CD14-positive monocyte (primary cell): ENCODE measurements around the gene APOL5. TPM values are rescaled to one million over a fixed set of nuclear protein-coding genes. Genes with fewer than 3 reads are reported as not detected.

ENCODE experiments used
- DNase-seq, 3 donors: peaks; one replicate each; pipeline ENCODE4 v3.0.0-alpha.2; 2011 to 2022
- H2AFZ ChIP-seq: 2 replicates; pipeline ENCODE4 v1.6.0; 2012; ENCODE audit warnings: mild to moderate bottlenecking, low read depth, low read length, inconsistent platforms; ENCODE audit not compliant: insufficient read depth, poor library complexity, severe bottlenecking
- H3K27ac ChIP-seq, 2 donors: 1 replicate in 1 of 2; 2 replicates in 1 of 2; pipeline ENCODE4 v1.5.1; 2012 to 2013; ENCODE audit warnings: low read length in 2 of 2, control low read depth in 1 of 2, inconsistent platforms in 1 of 2, low read depth in 1 of 2, mild to moderate bottlenecking in 1 of 2
- H3K27me3 ChIP-seq, 2 donors: one replicate each; pipeline versions ENCODE4 v1.6.0 to v1.6.1; 2011 to 2013; ENCODE audit warnings: low read length in 2 of 2; ENCODE audit not compliant: control insufficient read depth in 2 of 2, insufficient read depth in 2 of 2
- H3K36me3 ChIP-seq, 2 donors: replicated peaks in 1 of 2; 1 replicate in 1 of 2; 2 replicates in 1 of 2; pipeline versions ENCODE4 v1.5.1 to v1.6.1; 2012 to 2013; ENCODE audit warnings: low read length in 2 of 2, control low read depth in 1 of 2, inconsistent platforms in 1 of 2, mild to moderate bottlenecking in 1 of 2; ENCODE audit not compliant: insufficient read depth in 2 of 2, control insufficient read depth in 1 of 2
- H3K4me1 ChIP-seq, 2 donors: 1 replicate in 1 of 2; 2 replicates in 1 of 2; pipeline versions ENCODE4 v1.5.1 to v1.6.1; 2012 to 2013; ENCODE audit warnings: low read length in 2 of 2, control low read depth in 1 of 2, inconsistent platforms in 1 of 2, mild to moderate bottlenecking in 1 of 2, moderate library complexity in 1 of 2; ENCODE audit not compliant: insufficient read depth in 2 of 2, control insufficient read depth in 1 of 2
- H3K4me2 ChIP-seq: replicated peaks from 2 replicates; pipeline ENCODE3; 2012; ENCODE audit warnings: low read length, moderate library complexity, mild to moderate bottlenecking; ENCODE audit not compliant: poor library complexity, severe bottlenecking; ENCODE audit errors: extremely low read depth
- H3K4me3 ChIP-seq, 3 experiments: fragments of 200-600 bp in 1 of 3; sonication (generic) in 1 of 3; replicated peaks in 1 of 3; 1 replicate in 2 of 3; 2 replicates in 1 of 3; pipeline ENCODE4 v1.5.1; 2011 to 2013; ENCODE audit warnings: low read length in 3 of 3, mild to moderate bottlenecking in 3 of 3, control low read depth in 2 of 3, low read depth in 2 of 3, inconsistent platforms in 1 of 3, moderate library complexity in 1 of 3
- H3K79me2 ChIP-seq: 2 replicates; pipeline ENCODE4 v1.6.0; 2012; ENCODE audit warnings: mild to moderate bottlenecking, control low read depth, inconsistent platforms, low read length, moderate library complexity; ENCODE audit not compliant: insufficient read depth
- H3K9ac ChIP-seq: 2 replicates; pipeline ENCODE4 v1.6.0; 2017; ENCODE audit warnings: low read length, mild to moderate bottlenecking; ENCODE audit not compliant: insufficient read depth, poor library complexity, severe bottlenecking
- H3K9me3 ChIP-seq, 2 donors: replicated peaks in 1 of 2; 1 replicate in 1 of 2; 2 replicates in 1 of 2; pipeline versions ENCODE4 v1.5.1 to v1.6.1; 2012 to 2013; ENCODE audit warnings: low read length in 2 of 2, control low read depth in 1 of 2; ENCODE audit not compliant: control insufficient read depth in 1 of 2, insufficient read depth in 1 of 2
- H4K20me1 ChIP-seq: 2 replicates; pipeline ENCODE4 v1.6.0; 2012; ENCODE audit warnings: mild to moderate bottlenecking, low read length, control low read depth, moderate library complexity; ENCODE audit not compliant: insufficient read depth
- H3K27ac Mint-ChIP-seq, 7 donors: one replicate each; pipeline ENCODE4 v1.8.0; 2020; ENCODE audit warnings: mild to moderate bottlenecking in 7 of 7, mixed read lengths in 7 of 7, moderate library complexity in 6 of 7, inconsistent platforms in 2 of 7
- H3K27me3 Mint-ChIP-seq, 3 donors: one replicate each; pipeline ENCODE4 v1.8.0; 2021 to 2022; ENCODE audit warnings: low read depth in 3 of 3, mild to moderate bottlenecking in 3 of 3, mixed read lengths in 3 of 3, moderate library complexity in 3 of 3, inconsistent platforms in 1 of 3
- H3K36me3 Mint-ChIP-seq, 2 donors: one replicate each; pipeline ENCODE4 v1.8.0; 2020; ENCODE audit warnings: mixed read lengths in 2 of 2, inconsistent platforms in 1 of 2, mild to moderate bottlenecking in 1 of 2
- H3K4me1 Mint-ChIP-seq: one replicate; pipeline ENCODE4 v1.8.0; 2020; ENCODE audit warnings: mild to moderate bottlenecking, mixed read lengths
- H3K4me3 Mint-ChIP-seq, 2 donors: one replicate each; pipeline ENCODE4 v1.8.0; 2020; ENCODE audit warnings: mild to moderate bottlenecking in 2 of 2, mixed read lengths in 2 of 2, moderate library complexity in 1 of 2
- H3K9me3 Mint-ChIP-seq, 7 donors: one replicate each; pipeline ENCODE4 v1.8.0; 2020 to 2022; ENCODE audit warnings: mixed read lengths in 7 of 7, mild to moderate bottlenecking in 6 of 7, moderate library complexity in 6 of 7, inconsistent platforms in 2 of 7
- CTCF ChIP-seq: fragments of 200-600 bp; IDR thresholded peaks from one replicate; pipeline ENCODE4 v1.8.0; 2022; ENCODE audit warnings: antibody characterized with exemption, mild to moderate bottlenecking
- WGBS: methylation state at CpG from one replicate; pipeline ENCODE4 v1.1.5; 2013; ENCODE audit warnings: missing lambda C conversion rate; ENCODE audit not compliant: insufficient coverage; 5-methylcytosine and 5-hydroxymethylcytosine counted together
- intact Hi-C, 2 donors: fragments of 100-400 bp; cut with micrococcal nuclease; formaldehyde crosslinking; loops; one replicate each; pipeline versions ENCODE4 v1.15.0 to v1.15.1; 2023
- polyA plus RNA-seq, 3 donors: library from polyadenylated mRNA; depleted of rRNA in 1 of 3; unstranded in 2 of 3; stranded (reverse) in 1 of 3; fragments of 300-500 nt in 2 of 3; fragments of >200 nt in 1 of 3; fragmentation: Illumina TruSeq in 2 of 3; gene quantifications; 1 replicate in 2 of 3; 2 replicates in 1 of 3; pipeline ENCODE4 v1.2.3, GENCODE V29; 2012 to 2021

The APOL5 gene
- polyA plus RNA-seq, 3 donors = not detected

DNA sequence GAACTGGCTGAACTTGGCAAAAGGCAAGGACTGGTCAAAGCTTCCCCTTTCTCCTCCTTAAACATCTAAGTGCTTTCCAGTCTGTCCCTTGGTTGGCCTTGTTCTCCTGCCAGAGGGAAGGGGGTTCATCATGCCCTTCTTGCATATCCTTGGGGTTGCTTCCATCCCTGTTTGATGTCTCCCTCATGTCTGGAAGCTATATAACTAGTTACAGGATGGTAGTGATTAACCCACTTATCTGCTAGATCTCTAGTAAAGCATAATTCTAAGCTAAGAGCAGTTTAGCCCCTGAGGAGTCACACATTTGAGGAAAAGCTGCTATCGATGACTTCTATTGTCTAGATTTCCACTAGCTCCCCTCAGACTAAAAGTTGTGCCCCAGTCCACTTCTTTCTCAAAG is 22.9 kb downstream of the APOL5 start:
- H3K79me2 ChIP-seq = no peaks in the 10 kb centered on the region
- no peaks in the 10 kb centered on the region for H3K4me1 ChIP-seq
- whole genome bisulfite sequencing = no CpG with 5 or more reads among the region's 1 CpG
- Mint-ChIP-seq H3K4me3 (no peak overlapping the region), H3K27ac (no peak overlapping the region), H3K36me3 (no peaks in the 10 kb centered on the region), H3K9me3 (no peaks in the 10 kb centered on the region), H3K27me3 (peaks cover 2 to 4% (median 3%) of the 10 kb centered on the region in 3 donors), H3K4me1 (no peaks in the 10 kb centered on the region)
- H2AFZ ChIP-seq = no peak overlapping the region
- no peaks in the 10 kb centered on the region for H4K20me1 ChIP-seq
- H3K36me3 ChIP-seq = no peaks in the 10 kb centered on the region
- H3K9me3 ChIP-seq = no peaks in the 10 kb centered on the region
- no peak overlapping the region for H3K27ac ChIP-seq
- no peaks in the 10 kb centered on the region for H3K27me3 ChIP-seq
- H3K4me2 ChIP-seq = no peak overlapping the region
- no peak overlapping the region for H3K9ac ChIP-seq
- no peak for DNase-seq
- TF ChIP-seq CTCF = no peak
- intact Hi-C loops = no loop called here
- H3K4me3 ChIP-seq = no peak overlapping the region

- Histone ChIP-seq H3K79me2 (no peaks in the 10 kb centered on the region), H4K20me1 (no peaks in the 10 kb centered on the region), H3K4me1 (no peaks in the 10 kb centered on the region), H3K4me2 (no peak overlapping the region), H3K9me3 (no peaks in the 10 kb centered on the region), H3K27me3 (no peaks in the 10 kb centered on the region), H3K9ac (no peak overlapping the region), H3K27ac (no peak overlapping the region), H3K4me3 (no peak overlapping the region), H2AFZ (no peak overlapping the region), H3K36me3 (no peaks in the 10 kb centered on the region)
- no peaks in the 10 kb centered on the region for H3K4me1 Mint-ChIP-seq
- WGBS = 100% methylated on average over 2 of the region's 9 CpGs
- H3K27ac Mint-ChIP-seq = no peak overlapping the region
- no peaks in the 10 kb centered on the region for H3K9me3 Mint-ChIP-seq
- H3K27me3 Mint-ChIP-seq = peaks cover 0 to 4% (median 3%) of the 10 kb centered on the region in 3 donors
- intact Hi-C loops = no loop called here
- no peak overlapping the region for H3K4me3 Mint-ChIP-seq
- no peaks in the 10 kb centered on the region for H3K36me3 Mint-ChIP-seq
- no peak for TF ChIP-seq CTCF
- no peak for DNase-seq
Measured at GRCh38 chr22:35742342-35743100, 24.8 kb downstream of the APOL5 start.
